GM19239 (cell line): ENCODE measurements around the gene ASS1.

ENCODE experiments used
- DNase-seq: peaks from one replicate; pipeline ENCODE4 v3.0.0; 2011; ENCODE audit warnings: low spot score; ENCODE audit not compliant: insufficient read length
- FAIRE-seq: peaks from 2 replicates; lab custom pipeline; 2011; peaks lifted over from hg19 to GRCh38; lab: Jason Lieb, UNC

Gene ASS1

GRCh38 chr9:130470269-130470668 is 25.5 kb downstream of the ASS1 start:
- no peak for FAIRE-seq

GRCh38 chr9:130470950-130471349 is 26.2 kb downstream of the ASS1 start:
- no peak for FAIRE-seq
- no peak for DNase-seq

More at GRCh38 chr9:130470269-130470668, 25.5 kb downstream of the ASS1 start:
- DNase-seq = no peak

GRCh38 chr9:130471411-130472183 is 26.8 kb downstream of the ASS1 start:
- DNase-seq (no peak), FAIRE-seq (no peak)

- FAIRE-seq = no peak
- DNase-seq = no peak
These were observed 27.5 kb downstream of the ASS1 start for GRCh38 chr9:130472184-130472705.

GRCh38 chr9:130473009-130473408 is 28.2 kb downstream of the ASS1 start:
- DNase-seq (no peak), FAIRE-seq (no peak)

DNA sequence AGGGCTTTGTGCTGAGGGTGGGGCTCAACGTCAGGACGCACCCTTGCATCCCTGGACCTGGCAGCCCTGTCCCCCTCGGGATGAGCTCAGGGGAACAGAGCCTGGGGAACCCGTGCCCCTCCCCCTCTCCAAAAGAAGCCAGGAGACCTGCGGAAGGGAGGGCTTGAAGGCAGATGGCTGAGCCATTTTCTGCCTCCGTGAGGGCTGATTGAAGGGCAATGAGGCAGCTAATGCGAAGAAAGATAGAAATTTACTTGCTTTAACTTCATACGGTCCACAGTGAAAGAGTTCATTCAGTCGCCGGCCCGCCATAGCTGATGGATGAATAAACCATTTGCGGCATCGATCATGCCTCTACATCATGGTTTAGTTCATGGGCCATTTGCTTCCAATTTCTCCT is 28.8 kb downstream of the ASS1 start:
- no peak for DNase-seq
- FAIRE-seq = no peak

DNA sequence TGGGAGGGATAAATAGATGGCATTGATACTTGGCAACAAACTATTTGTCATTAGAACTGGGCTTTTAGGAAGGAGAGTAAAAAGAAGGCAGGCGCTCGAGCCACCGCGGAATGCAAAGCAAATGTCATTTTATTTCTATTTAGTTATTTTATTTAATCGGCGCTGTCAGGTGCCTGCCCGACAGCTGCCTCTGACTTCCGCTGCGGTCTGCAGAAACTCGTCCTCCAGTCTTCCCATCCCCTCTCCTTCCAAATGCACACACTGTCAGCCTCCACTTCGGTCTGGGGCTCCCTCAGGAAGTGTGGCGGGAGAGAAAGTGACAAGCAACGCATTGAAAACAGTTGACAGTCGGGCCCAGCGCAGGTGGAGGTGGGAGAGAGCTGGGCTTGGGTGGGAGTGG is 29.3 kb downstream of the ASS1 start:
- no peak for DNase-seq
- FAIRE-seq = no peak

DNA sequence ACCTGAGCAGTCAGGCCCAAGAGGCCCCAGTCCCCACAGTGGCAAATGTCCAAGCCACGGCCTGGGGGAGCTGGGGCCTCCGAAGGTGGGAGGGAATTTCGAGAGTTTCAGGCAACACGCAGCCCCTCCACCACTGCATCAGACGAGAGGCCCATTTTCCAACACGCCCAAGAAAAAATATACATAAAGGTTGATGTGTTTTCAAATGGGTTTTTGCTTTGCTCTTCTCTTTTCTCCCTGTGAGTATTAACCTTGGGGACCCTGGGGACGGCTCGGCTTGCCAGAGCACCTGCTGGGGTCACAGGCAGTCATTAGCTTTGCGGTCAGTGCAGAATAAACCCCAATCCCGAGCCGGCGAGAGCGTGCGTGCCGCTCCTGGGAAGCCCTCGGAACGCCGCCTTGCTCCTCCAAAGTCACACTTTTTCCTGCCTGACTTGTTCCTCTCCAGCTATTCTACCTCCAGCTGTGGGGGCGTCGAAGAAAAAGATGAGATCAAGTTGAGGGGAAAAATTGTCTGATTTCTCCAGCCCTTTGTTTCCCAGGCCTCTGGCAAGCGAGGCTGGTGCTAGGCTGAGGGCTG is 31.5 kb downstream of the ASS1 start:
- FAIRE-seq = no peak
- no peak for DNase-seq

GRCh38 chr9:130477564-130477963 is 32.8 kb downstream of the ASS1 start:
- FAIRE-seq = no peak
- no peak for DNase-seq

DNA sequence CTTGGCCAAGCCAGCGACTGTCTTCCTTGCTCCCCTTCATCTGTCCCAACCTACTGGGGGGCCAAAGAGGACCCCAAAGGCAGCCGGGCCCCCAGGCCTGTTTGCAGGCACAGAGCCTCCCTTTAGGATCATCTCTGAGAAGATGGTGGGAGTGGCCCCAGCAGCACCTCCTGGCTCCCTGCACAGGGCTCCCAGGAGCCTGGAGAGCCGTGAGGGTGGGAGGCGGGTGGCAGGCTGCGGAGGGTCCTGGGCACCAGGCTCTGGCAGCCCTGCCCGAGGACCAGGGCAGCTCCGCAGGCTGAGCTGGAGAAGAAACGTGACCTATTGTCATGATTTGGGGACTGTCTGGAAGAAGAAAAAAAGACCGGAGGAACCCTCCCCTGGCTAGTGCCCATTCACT is 33.4 kb downstream of the ASS1 start:
- DNase-seq = no peak
- FAIRE-seq = no peak

DNA sequence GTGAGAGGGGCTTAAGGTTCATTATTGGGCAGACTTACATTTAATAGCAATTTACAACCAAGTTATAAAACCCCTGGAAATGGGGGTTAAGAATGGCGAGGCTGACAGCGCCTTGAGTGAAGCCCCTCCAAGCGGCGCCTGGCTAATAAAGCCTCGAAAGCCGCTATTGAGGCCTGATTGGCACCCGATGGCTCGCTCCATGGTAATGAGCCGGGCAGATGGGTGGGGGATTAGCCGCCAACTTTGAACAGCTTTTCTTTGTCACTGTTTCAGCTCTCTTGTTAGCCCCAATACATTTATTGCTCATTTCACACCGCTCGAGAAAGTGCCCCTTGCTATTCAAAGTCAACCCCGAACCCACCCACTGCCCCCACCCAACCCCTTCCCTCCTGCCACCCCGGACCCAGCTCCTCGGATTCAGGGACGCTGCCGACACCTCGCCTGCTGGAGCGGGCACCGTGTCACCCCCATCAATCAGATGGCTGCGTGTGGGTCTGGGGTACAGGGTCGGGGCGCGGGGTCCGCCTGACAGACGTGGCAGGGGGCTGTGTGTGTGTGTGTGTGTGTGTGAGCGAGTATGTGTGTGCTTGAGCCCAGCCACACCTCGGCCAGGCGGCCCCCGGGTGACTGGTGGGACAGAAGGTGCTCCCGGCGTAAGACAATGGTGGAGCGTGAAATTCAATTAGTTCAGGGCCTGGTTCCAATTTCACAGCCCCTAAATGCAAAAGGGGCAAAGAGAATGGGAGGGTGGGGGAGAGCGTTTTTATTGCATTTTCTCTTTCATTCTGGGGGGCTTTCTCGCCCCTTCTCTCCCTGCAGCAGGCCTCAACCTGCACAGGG is 34.2 kb downstream of the ASS1 start:
- no peak for FAIRE-seq
- no peak for DNase-seq

DNA sequence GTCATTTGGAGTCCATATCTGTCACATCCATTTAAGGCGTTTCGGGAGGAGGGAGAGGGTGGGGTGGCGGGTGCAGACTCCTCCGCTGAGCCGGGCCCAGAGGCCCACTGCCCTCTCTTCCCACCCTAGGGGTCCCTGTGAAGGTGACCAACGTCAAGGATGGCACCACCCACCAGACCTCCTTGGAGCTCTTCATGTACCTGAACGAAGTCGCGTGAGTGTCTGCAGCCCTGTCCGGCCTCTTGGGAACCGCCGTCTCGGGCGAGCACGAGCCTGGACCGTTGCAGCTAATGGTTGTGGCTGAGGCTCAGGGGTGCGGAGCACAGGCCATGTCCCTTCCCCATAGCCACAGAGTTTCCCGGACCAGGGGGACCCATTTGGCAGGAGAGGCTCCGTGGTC is 34.8 kb downstream of the ASS1 start:
- no peak for FAIRE-seq
- DNase-seq = no peak

DNA sequence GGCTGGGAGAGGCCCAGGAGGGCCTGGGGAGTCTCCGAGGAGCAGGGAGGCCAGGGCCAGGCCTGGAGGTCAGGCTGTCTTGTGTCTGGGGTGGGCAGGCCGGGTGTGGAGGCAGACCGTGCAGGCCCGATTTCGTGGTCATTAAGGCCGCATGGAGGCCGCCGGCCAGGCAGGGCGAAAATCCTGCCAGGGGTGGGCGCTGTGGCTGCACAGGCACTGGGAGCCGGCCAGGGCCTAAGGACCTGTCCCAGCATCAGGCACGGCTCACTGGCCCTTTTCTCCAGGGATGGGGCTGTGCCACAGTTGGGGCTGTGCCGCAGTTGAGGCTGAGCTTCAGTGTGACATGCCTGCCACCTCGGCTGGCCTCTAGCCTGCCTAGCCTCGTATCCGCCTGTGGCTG is 35.9 kb downstream of the ASS1 start:
- DNase-seq = no peak

GRCh38 chr9:130482463-130482862 is 37.7 kb downstream of the ASS1 start:
- FAIRE-seq (no peak), DNase-seq (no peak)

More for the DNA sequence above, 35.9 kb downstream of the ASS1 start:
- no peak for FAIRE-seq

DNA sequence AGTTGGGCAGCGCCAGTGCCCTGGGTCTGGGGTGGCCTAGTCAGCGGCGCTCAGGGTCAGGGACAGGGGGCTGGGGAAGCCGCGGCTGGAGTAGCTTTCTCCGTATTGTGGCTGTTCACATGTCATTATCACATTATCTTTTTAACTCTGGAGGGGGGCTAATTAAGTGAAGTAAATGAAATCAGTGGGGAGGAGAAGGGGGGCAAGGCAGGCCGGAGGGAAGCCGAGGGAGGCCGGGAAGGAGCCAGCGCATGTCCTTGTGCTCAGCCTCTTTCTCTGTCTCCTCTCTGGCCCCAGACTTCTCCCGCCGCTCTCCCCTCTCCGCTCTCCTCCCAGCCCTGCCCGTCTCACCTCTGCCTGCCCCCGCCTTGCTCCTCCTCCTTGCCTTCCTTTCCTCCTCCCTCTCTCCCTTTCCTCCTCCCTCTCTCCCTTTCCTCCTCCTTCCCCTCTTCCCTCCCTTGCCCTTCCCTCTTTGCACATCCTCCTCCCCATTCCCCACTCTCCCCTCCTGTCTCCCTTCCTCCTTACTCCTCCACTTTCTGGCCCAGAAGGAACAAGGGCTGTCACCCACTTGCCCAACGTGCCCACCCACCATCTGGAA is 38.7 kb downstream of the ASS1 start:
- DNase-seq (no peak), FAIRE-seq (no peak)

DNA sequence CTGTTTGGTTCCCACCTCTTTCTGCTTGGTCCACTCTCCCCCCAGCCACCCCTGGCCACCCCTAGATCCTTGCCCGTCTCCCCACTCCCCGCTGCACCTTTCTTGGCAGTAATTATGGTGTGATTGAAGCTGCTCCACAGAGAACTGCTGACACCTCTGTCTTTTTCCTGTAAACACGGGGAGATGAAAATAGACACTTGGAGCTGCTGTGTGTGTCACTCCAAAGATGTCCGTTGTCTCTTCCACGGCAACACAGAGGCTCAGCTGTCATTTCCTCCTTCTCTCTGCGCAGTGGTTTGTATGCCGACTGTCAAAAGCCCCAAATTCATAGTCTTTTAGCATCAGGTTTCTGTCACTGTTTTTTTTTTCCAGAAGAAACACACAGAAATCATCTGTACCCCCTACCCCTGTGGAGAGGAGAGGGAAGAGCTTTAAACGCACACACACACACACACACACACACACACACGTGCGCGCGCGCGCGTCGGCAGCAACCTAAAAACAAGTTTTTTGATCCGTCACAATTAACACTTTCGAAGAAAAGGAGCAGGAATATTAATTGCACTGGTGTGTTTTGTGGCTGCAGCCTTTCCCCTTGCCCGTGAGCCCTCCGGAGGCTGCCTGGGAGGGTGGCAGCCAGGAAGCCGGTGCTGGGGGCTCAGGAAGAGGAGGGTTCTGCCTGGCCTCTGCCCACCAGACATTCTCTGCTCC is 39.8 kb downstream of the ASS1 start:
- DNase-seq = no peak
- no peak for FAIRE-seq

GRCh38 chr9:130486103-130486502 is 41.3 kb downstream of the ASS1 start:
- no peak for DNase-seq
- FAIRE-seq = no peak

DNA sequence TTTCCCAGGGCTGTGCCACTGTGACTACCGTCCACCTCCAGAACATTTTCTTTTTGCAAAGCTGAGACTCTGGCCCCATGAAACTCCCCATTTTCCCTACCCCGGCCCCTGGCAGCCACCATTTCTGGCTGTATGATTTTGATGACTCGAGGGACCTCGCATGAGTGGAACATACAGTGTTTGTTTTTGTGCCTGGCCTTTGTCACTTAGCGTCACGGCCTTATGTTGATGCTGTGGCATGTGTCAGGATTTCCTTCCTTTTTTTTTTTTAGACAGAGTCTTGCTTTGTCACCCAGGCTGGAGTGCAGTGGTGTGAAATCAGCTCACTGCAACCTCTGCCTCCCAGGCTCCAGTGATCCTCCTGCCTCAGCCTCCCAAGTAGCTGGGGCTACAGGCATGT is 42.7 kb downstream of the ASS1 start:
- FAIRE-seq = no peak
- DNase-seq = no peak

DNA sequence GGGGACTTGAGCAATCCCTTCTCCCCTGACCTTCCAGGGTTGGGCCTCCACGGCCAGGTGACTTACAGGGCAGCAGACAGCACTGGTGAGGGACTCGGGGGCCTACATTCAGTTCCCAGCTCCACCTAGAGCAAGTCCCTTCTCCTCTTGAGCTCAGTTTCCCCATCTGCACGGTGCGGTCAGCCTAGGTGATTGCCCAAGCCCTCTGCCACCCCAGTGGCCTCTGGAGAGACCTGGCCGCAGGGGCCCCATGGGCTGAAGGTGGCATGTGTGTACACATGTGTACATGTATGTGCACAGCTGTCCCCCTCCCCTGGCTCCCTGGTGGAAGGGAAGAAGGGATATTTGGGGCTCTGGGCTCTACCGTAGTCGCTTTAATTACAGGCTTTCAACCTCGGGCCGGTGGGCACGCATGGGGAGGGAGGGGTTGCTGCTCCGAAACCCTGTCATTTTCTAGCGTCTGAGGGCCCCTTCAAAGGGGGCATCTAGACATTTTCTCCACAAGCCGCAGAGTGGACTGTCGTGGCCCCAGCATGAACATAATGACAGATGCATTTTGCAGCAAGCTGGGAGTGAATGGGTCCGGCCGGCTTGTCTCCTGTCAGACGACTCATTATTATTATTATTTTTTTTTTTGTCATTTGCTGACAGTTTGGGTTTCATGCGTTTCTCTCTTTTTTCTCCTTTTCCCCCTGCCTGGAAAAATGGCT is 44.0 kb downstream of the ASS1 start:
- DNase-seq = no peak
- FAIRE-seq = no peak
